ENCODE results near the gene EIF4G2.

EIF4G2 gene

DNA sequence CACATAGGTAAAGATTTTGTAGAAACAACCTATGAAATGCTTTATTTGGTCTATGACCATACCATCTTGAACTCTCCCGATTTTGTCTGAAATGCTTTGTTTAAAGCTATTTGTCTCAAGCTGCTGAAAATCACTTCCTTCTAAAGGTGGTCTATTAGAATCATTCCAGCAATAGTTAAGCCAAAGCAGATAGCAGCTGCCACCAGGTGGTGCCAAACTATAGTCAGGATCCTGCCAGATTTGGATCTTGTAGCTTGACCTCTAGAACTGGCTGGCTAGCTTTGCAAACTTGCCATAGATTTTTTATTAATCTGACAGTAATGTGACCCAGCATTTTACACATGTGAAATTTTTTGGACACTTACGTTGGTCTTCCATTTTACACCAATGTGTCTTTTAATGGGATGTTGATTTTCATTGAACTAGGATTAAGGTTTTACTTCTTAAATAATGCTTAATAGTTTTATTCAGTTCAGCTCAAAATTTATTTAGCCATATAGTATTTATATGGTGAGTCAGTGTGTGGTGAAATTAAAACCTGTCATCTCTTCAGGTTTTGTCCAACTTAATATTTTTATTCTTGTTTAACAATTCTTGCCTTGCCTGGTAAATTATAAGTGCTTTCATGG lies 38.0 kb downstream of the EIF4G2 start:
- Histone ChIP-seq H3K27me3 (ENCODE audit: control insufficient read depth, insufficient read depth, low read length) (no peaks in the 10 kb centered on the region), H3K36me3 (ENCODE audit: control insufficient read depth, insufficient read depth, low read length) (peaks cover 71% of the 10 kb centered on the region), H3K27ac (ENCODE audit: low read depth, low read length) (no peak overlapping the region)

DNA sequence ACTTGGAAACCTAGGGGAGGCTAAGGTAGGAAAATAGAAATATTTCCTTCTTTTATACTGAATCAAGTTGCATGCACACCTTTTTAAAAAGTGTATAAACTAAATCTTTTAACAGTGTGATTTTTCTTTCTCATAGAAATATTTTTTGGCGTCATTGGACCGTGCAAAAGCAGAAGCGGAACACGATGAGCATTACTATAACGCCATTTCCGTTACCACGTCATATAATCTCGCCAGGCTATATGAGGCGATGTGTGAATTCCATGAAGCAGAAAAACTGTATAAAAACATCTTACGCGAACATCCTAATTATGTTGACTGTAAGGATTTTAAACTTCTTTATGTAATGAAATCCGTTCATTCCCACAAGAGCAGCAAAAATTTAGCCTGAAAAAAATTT lies 44.3 kb downstream of the EIF4G2 start:
- peaks cover 66% of the 10 kb centered on the region for H3K36me3 ChIP-seq (ENCODE audit: control insufficient read depth, insufficient read depth, low read length)

More for the DNA sequence above, 38.0 kb downstream of the EIF4G2 start:
- H3K9me3 ChIP-seq (ENCODE audit: control insufficient read depth, insufficient read depth, low read depth, low read length), result no peaks in the 10 kb centered on the region
- H3K4me3 ChIP-seq (ENCODE audit: low read depth, low read length), result no peak overlapping the region
- H3K9ac ChIP-seq (ENCODE audit: low read length), result no peak overlapping the region
- H3K4me1 ChIP-seq (ENCODE audit: control insufficient read depth, insufficient read depth, low read length), result peaks cover 7% of the 10 kb centered on the region; the same call in 1 of the 2 replicates

DNA sequence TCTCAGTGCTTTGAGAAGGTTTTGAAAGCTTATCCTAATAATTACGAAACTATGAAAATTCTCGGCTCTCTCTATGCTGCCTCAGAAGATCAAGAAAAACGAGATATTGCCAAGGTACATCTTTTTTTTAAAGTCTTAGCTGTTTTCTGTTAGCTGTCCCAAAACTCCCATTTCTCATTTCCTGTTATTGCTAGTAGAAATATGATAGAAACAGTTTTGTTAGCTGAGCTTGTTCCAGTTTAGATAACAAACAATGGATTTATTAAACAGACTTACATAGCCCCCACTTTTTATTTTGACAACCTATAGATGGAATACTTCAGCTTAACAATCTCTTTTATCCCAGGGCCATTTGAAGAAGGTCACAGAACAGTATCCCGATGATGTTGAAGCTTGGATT lies 45.0 kb downstream of the EIF4G2 start:
- Histone ChIP-seq H3K27ac (ENCODE audit: low read depth, low read length) (no peak overlapping the region), H3K9me3 (ENCODE audit: control insufficient read depth, insufficient read depth, low read depth, low read length) (no peaks in the 10 kb centered on the region), H3K4me1 (ENCODE audit: control insufficient read depth, insufficient read depth, low read length) (peaks cover 7% of the 10 kb centered on the region; the same call in 1 of the 2 replicates), H3K27me3 (ENCODE audit: control insufficient read depth, insufficient read depth, low read length) (no peaks in the 10 kb centered on the region), H3K9ac (ENCODE audit: low read length) (no peak overlapping the region), H3K4me3 (ENCODE audit: low read depth, low read length) (no peak overlapping the region), H3K36me3 (ENCODE audit: control insufficient read depth, insufficient read depth, low read length) (peaks cover 68% of the 10 kb centered on the region)

More for the DNA sequence above, 44.3 kb downstream of the EIF4G2 start:
- H3K4me3 ChIP-seq (ENCODE audit: low read depth, low read length), result no peak overlapping the region
- H3K9ac ChIP-seq (ENCODE audit: low read length), result no peak overlapping the region
- no peaks in the 10 kb centered on the region for H3K9me3 ChIP-seq (ENCODE audit: control insufficient read depth, insufficient read depth, low read depth, low read length)
- H3K4me1 ChIP-seq (ENCODE audit: control insufficient read depth, insufficient read depth, low read length), result peaks cover 7% of the 10 kb centered on the region; the same call in 1 of the 2 replicates
- H3K27me3 ChIP-seq (ENCODE audit: control insufficient read depth, insufficient read depth, low read length), result no peaks in the 10 kb centered on the region
- H3K27ac ChIP-seq (ENCODE audit: low read depth, low read length), result no peak overlapping the region

DNA sequence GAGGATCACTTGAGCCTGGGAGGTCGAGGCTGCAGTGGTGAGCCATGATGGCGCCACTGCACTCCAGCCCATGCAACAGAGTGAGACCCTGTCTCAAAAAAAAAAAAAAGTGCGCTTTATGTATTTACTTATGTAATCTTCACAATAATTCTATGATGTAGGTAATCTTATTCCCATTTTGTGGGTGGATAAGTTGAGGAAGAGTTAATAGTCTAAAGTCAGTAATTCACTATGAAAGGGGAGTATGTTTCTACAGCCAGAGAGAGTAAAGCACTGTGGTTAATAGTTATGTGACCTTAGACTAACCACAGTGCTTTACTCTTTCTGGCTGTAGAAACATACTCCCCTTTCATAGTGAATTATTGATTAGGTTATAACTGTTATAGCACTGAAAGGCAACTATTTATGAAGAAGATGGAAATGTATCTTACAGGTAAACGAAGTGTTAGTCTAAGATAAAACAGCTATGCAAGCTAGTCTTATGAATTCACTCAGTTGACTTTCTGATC lies 45.8 kb downstream of the EIF4G2 start:
- Histone ChIP-seq H3K27me3 (ENCODE audit: control insufficient read depth, insufficient read depth, low read length) (no peaks in the 10 kb centered on the region), H3K4me1 (ENCODE audit: control insufficient read depth, insufficient read depth, low read length) (peaks cover 7% of the 10 kb centered on the region; the same call in 1 of the 2 replicates), H3K4me3 (ENCODE audit: low read depth, low read length) (no peak overlapping the region), H3K9ac (ENCODE audit: low read length) (no peak overlapping the region), H3K9me3 (ENCODE audit: control insufficient read depth, insufficient read depth, low read depth, low read length) (no peaks in the 10 kb centered on the region), H3K36me3 (ENCODE audit: control insufficient read depth, insufficient read depth, low read length) (peaks cover 76% of the 10 kb centered on the region), H3K27ac (ENCODE audit: low read depth, low read length) (no peak overlapping the region)

DNA sequence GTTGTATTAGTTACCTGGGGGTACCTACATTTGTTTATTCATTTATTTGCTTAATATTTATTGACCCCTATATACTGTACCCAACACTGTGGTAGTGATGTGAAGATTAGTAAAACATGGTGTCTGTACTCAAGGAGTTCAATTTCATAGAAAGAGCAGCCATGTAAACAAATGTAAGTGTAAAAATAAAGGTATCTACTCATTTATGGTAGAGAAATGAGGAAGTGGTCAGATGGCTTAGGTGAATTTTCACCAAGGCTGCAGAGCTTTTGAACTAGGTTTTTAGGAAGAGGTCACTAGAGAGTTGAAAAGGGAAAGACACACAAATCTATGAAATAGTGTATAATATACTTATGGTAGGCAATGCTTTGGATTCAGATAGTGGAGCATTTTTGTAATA lies 46.5 kb downstream of the EIF4G2 start:
- H3K27ac ChIP-seq (ENCODE audit: low read depth, low read length), result no peak overlapping the region
- H3K9ac ChIP-seq (ENCODE audit: low read length), result no peak overlapping the region
- no peak overlapping the region for H3K4me3 ChIP-seq (ENCODE audit: low read depth, low read length)
- H3K4me1 ChIP-seq (ENCODE audit: control insufficient read depth, insufficient read depth, low read length), result peaks cover 7% of the 10 kb centered on the region; the same call in 1 of the 2 replicates
- peaks cover 83% of the 10 kb centered on the region for H3K36me3 ChIP-seq (ENCODE audit: control insufficient read depth, insufficient read depth, low read length)
- no peaks in the 10 kb centered on the region for H3K27me3 ChIP-seq (ENCODE audit: control insufficient read depth, insufficient read depth, low read length)
- H3K9me3 ChIP-seq (ENCODE audit: control insufficient read depth, insufficient read depth, low read depth, low read length), result no peaks in the 10 kb centered on the region

DNA sequence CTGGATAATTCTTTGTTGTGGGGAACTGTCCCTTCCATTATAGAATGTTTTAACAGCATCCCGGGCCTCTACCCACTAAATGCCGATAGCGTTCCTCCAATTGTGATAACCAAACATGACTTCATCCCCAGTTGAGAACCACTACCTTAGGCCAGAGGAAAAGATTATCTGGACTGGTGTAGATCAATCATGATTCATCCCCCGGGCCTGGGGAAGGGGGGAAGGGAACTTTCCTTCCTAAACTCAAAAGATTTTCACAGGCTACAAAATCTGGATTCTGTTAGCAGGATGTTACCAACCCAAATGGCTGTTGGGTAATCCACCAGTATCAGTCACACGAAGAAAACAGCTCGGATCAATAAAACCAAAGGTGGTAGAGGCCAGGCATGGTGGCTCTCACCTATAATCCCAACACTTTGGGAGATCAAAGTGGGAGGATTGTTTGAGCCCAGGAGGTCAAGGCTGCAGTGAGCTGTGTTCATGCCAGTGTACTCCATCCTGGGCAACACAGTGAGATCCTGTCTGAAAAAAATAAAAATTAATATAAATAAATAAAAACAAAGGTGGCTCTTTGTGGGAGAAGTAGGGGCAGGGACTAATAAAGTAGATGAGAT lies 47.5 kb downstream of the EIF4G2 start:
- Histone ChIP-seq H3K27me3 (ENCODE audit: control insufficient read depth, insufficient read depth, low read length) (no peaks in the 10 kb centered on the region), H3K4me3 (ENCODE audit: low read depth, low read length) (no peak overlapping the region), H3K4me1 (ENCODE audit: control insufficient read depth, insufficient read depth, low read length) (0 out of 2 replicates have a peak, but pooled peaks cover 3% of the 10 kb centered on the region), H3K9me3 (ENCODE audit: control insufficient read depth, insufficient read depth, low read depth, low read length) (no peaks in the 10 kb centered on the region), H3K27ac (ENCODE audit: low read depth, low read length) (no peak overlapping the region), H3K9ac (ENCODE audit: low read length) (no peak overlapping the region), H3K36me3 (ENCODE audit: control insufficient read depth, insufficient read depth, low read length) (peaks cover 91% of the 10 kb centered on the region)

DNA sequence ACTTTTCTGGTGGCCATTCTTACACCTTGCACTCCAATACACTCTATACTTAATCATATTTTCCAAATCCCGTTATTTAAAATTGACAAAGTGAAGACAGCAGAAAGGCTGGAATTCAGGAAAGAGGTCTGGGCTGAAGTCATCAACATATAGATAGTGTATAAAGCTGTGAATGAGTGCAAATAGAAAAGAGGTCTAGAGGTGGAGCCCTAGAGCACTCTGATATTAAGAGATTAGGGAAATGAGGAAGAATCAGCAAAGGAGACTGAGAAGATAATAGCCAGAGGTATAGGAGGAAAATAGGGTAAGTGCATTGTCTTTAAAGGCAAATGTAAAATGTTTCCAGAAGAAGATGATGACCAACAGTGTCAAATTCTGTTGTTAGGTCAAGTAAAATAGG lies 49.8 kb downstream of the EIF4G2 start:
- Histone ChIP-seq H3K36me3 (ENCODE audit: control insufficient read depth, insufficient read depth, low read length) (peaks cover 87% of the 10 kb centered on the region), H3K27me3 (ENCODE audit: control insufficient read depth, insufficient read depth, low read length) (no peaks in the 10 kb centered on the region), H3K9ac (ENCODE audit: low read length) (no peak overlapping the region), H3K9me3 (ENCODE audit: control insufficient read depth, insufficient read depth, low read depth, low read length) (no peaks in the 10 kb centered on the region), H3K27ac (ENCODE audit: low read depth, low read length) (no peak overlapping the region), H3K4me3 (ENCODE audit: low read depth, low read length) (no peak overlapping the region), H3K4me1 (ENCODE audit: control insufficient read depth, insufficient read depth, low read length) (no peaks in the 10 kb centered on the region)

DNA sequence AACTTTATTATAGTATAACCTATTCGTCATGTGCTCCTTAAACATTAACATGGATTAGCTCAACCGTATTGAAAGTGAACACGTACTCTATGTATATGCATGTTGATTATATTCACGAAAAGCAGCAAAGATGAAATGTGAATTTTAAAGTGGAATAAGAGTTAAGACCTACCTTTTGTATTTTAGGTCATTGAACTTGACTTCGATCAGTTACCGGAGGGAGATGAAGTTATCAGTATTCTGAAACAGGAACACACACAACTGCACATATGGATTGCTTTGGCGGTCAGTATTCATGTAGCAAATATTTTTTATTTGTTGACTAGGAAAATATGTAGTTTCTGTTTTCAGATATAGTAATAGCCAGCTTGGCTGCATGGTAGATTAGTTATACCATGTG lies 56.2 kb downstream of the EIF4G2 start:
- H3K36me3 ChIP-seq (ENCODE audit: control insufficient read depth, insufficient read depth, low read length), result peaks cover 38% of the 10 kb centered on the region
- peaks cover 6% of the 10 kb centered on the region; the same call in 1 of the 2 replicates for H3K4me1 ChIP-seq (ENCODE audit: control insufficient read depth, insufficient read depth, low read length)
- H3K9ac ChIP-seq (ENCODE audit: low read length), result no peak overlapping the region
- no peaks in the 10 kb centered on the region for H3K27me3 ChIP-seq (ENCODE audit: control insufficient read depth, insufficient read depth, low read length)
- H3K4me3 ChIP-seq (ENCODE audit: low read depth, low read length), result peak overlapping the region; percentile 95
- no peaks in the 10 kb centered on the region for H3K9me3 ChIP-seq (ENCODE audit: control insufficient read depth, insufficient read depth, low read depth, low read length)
- no peak overlapping the region for H3K27ac ChIP-seq (ENCODE audit: low read depth, low read length)

DNA sequence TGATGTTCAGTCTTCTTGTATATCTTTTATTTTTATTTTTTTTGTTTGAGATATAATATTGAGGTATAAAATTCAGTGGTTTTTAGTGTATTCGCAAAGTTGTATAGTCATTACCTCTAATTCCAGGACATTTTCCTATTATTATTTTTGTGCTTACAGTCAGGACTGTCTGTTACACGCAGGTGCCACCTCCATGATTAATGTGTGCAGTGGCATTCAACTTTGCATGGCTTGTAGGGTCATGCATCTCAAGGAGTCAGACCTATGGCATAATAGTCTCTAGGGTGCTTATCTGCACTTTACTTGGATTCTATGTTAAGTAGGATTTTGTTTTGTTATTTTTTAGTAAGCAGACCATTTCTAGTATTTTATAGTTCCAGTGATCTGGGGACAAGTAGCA lies 56.7 kb downstream of the EIF4G2 start:
- Histone ChIP-seq H3K4me1 (ENCODE audit: control insufficient read depth, insufficient read depth, low read length) (peaks cover 6% of the 10 kb centered on the region; the same call in 1 of the 2 replicates), H3K9me3 (ENCODE audit: control insufficient read depth, insufficient read depth, low read depth, low read length) (no peaks in the 10 kb centered on the region), H3K9ac (ENCODE audit: low read length) (no peak overlapping the region), H3K4me3 (ENCODE audit: low read depth, low read length) (peak overlapping the region; percentile 95), H3K27ac (ENCODE audit: low read depth, low read length) (no peak overlapping the region), H3K27me3 (ENCODE audit: control insufficient read depth, insufficient read depth, low read length) (no peaks in the 10 kb centered on the region), H3K36me3 (ENCODE audit: control insufficient read depth, insufficient read depth, low read length) (peaks cover 34% of the 10 kb centered on the region)

DNA sequence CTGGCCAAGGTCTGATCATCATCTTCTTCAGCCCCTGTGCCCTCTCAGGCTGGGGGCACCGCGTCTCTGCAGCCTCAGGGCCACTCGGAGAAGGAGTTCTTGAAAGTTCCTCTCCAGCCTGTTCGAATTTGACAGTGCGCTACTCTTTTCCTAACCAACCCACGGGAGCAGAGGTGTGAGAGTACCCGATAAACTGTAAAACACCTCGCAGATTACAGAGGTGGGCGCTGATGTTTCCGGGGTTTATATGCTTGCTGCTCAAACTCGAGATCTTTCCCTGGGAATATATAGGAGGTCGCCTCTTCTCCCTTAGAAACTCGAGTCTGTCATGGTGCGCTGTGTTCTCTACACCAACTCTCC lies 57.2 kb downstream of the EIF4G2 start:
- no peaks in the 10 kb centered on the region for H3K9me3 ChIP-seq (ENCODE audit: control insufficient read depth, insufficient read depth, low read depth, low read length)
- H3K9ac ChIP-seq (ENCODE audit: low read length), result peak overlapping the region; percentile 87
- H3K27ac ChIP-seq (ENCODE audit: low read depth, low read length), result no peak overlapping the region
- peaks cover 6% of the 10 kb centered on the region; the same call in 1 of the 2 replicates for H3K4me1 ChIP-seq (ENCODE audit: control insufficient read depth, insufficient read depth, low read length)
- H3K4me3 ChIP-seq (ENCODE audit: low read depth, low read length), result peak overlapping the region; percentile 95
- no peaks in the 10 kb centered on the region for H3K27me3 ChIP-seq (ENCODE audit: control insufficient read depth, insufficient read depth, low read length)
- H3K36me3 ChIP-seq (ENCODE audit: control insufficient read depth, insufficient read depth, low read length), result peaks cover 29% of the 10 kb centered on the region

DNA sequence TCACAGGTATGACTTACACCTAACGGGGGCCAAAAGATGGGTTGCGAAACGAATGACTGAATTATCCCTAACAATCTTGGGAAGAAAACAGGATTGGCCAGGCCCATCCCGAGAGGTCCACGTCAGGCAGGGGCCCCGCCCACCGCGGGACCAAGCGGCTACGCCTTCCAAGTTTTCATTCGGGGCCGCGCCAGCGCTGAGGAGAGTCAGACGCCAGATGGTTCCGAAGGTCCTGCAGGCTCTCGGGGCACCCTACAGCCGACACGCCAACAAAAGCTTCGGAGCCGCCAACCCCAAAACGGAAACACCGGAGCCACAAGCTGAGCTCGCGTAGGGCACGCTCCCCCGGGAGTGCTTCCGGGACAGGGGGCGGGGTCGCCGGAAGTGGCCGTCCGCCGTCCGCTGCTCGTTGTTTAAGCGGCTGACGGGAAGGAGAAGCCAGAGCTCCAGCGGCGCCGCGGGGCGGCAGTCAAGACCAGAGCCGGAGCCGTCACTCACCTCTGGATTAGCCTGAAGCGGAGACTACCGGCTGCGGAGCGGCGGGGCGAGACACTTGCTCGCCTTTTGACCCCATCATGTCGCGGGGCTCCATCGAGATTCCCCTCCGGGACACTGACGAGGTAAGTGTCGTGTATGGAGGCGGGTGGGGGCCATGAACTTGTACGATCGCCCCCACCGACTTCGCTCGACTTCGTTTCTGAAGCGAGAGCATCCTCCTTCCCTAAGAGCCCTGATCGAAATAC lies 57.7 kb downstream of the EIF4G2 start, which contains the start of gene CTR9:
Gene CTR9 (plus strand): TSS at position 409 of the 743 bp plus-strand sequence. CDS start 167 bp downstream, at position 576.
- Histone ChIP-seq H3K27me3 (ENCODE audit: control insufficient read depth, insufficient read depth, low read length) (no peaks in the 10 kb centered on the region), H3K4me1 (ENCODE audit: control insufficient read depth, insufficient read depth, low read length) (peaks cover 6% of the 10 kb centered on the region; the same call in 1 of the 2 replicates), H3K27ac (ENCODE audit: low read depth, low read length) (peak within 1 kb of the TSS; percentile 73; the same call in 1 of the 2 replicates), H3K9ac (ENCODE audit: low read length) (peak within 1 kb of the TSS; percentile 87), H3K36me3 (ENCODE audit: control insufficient read depth, insufficient read depth, low read length) (peaks cover 24% of the 10 kb centered on the region), H3K4me3 (ENCODE audit: low read depth, low read length) (peak within 1 kb of the TSS; percentile 95), H3K9me3 (ENCODE audit: control insufficient read depth, insufficient read depth, low read depth, low read length) (no peaks in the 10 kb centered on the region)
